Gastrocnemius medialis (tissue), 4 donors: ENCODE data around the gene TACC3. TPM values are rescaled to one million over a fixed set of nuclear protein-coding genes. Genes with fewer than 3 reads are reported as not detected.
A peak's percentile ranks its signal among the peaks of the same experiment; 100 is the strongest.

Experiments
- ATAC-seq, 2 donors: fragments of 150-250 bp; one replicate each; pipeline ENCODE4 v1.9.1; 2016
- DNase-seq, 2 donors: peaks; one replicate each; pipeline ENCODE4 v3.0.0-alpha.2; 2019
- H3K27ac ChIP-seq, 4 donors: fragments of 200-600 bp; sonication (generic); 1 replicate in 1 of 4; 2 replicates in 3 of 4; pipeline ENCODE4 v1.5.1; 2016 to 2018; ENCODE audit warnings: mild to moderate bottlenecking in 2 of 4, moderate library complexity in 1 of 4
- H3K27me3 ChIP-seq, 3 donors: fragments of 200-600 bp; sonication (generic) in 2 of 3; 1 replicate in 1 of 3; 2 replicates in 2 of 3; pipeline versions ENCODE4 v1.5.1 to v1.6.0; 2016 to 2019; ENCODE audit warnings: mild to moderate bottlenecking in 1 of 3, moderate library complexity in 1 of 3
- H3K36me3 ChIP-seq, 2 donors: fragments of 200-600 bp; sonication (generic) in 1 of 2; one replicate each; pipeline ENCODE4 v1.5.1; 2017 to 2018
- H3K4me1 ChIP-seq, 2 donors: fragments of 200-600 bp; sonication (generic) in 1 of 2; one replicate each; pipeline ENCODE4 v1.5.1; 2016 to 2017; ENCODE audit warnings: mild to moderate bottlenecking in 2 of 2
- H3K4me3 ChIP-seq, 4 donors: fragments of 200-600 bp; sonication (generic) in 3 of 4; 1 replicate in 1 of 4; 2 replicates in 3 of 4; pipeline ENCODE4 v1.5.1; 2016 to 2019; ENCODE audit warnings: mild to moderate bottlenecking in 2 of 4
- H3K9me3 ChIP-seq, 3 donors: fragments of 200-600 bp; sonication (generic) in 2 of 3; 1 replicate in 1 of 3; 2 replicates in 2 of 3; pipeline ENCODE4 v1.5.1; 2016 to 2019
- CTCF ChIP-seq, 5 experiments: fragments of 450-650 bp in 3 of 5; fragments of 200-600 bp in 2 of 5; sonication (generic) in 2 of 5; IDR thresholded peaks in 4 of 5; conservative IDR thresholded peaks in 1 of 5; 1 replicate in 4 of 5; 2 replicates in 1 of 5; pipeline ENCODE4 v1.5.1; 2016 to 2019; ENCODE audit warnings: antibody characterized with exemption in 5 of 5, mild to moderate bottlenecking in 3 of 5, moderate library complexity in 3 of 5
- POLR2A ChIP-seq, 2 donors: fragments of 450-650 bp; IDR thresholded peaks; one replicate each; pipeline ENCODE4 v1.6.1; 2017; ENCODE audit warnings: antibody characterized with exemption in 2 of 2, mild to moderate bottlenecking in 2 of 2, moderate library complexity in 2 of 2
- in situ Hi-C, 4 donors: fragments of 200-750 bp; cut with MboI; loops; one replicate each; pipeline versions ENCODE4 v1.15.0 to v1.8.0; 2017; ENCODE audit warnings: low sequenced_read_pairs in 4 of 4
- intact Hi-C: fragments of 100-400 bp; cut with DNase I; formaldehyde crosslinking; loops from one replicate; pipeline ENCODE4 v1.15.1; 2023; ENCODE audit warnings: low total_unique reads
- total RNA-seq, 4 donors: library from RNA; depleted of rRNA; stranded (reverse); fragments of >200 nt; gene quantifications; one replicate each; pipeline versions ENCODE4 v1.1.0 to v1.2.3, GENCODE V29; 2016

TACC3 gene
- total RNA-seq, 4 donors from 2014 or later = 1.5 to 3.2 (median 1.9) TPM

GRCh38 chr4:1675802-1676137, 45.6 kb upstream of the TACC3 start:
- no peak overlapping the region for H3K4me3 ChIP-seq
- H3K27ac ChIP-seq = no peak overlapping the region
- no peaks in the 10 kb centered on the region for H3K36me3 ChIP-seq
- TF ChIP-seq CTCF (IDR thresholded peaks at IDR 0.05 in 4 of 5, conservative IDR thresholded peaks at IDR 0.05 in 1 of 5) (no peak), POLR2A (IDR thresholded peaks at IDR 0.05) (no peak)
- no peaks in the 10 kb centered on the region for H3K4me1 ChIP-seq
- in situ Hi-C loops (no loop called here), intact Hi-C loops (no loop called here)
- ATAC-seq = no peak
- H3K9me3 ChIP-seq = no peaks in the 10 kb centered on the region
- no peak for DNase-seq
- no peaks in the 10 kb centered on the region for H3K27me3 ChIP-seq

- Histone ChIP-seq H3K27ac (no peak overlapping the region), H3K27me3 (no peaks in the 10 kb centered on the region), H3K9me3 (no peaks in the 10 kb centered on the region), H3K4me3 (no peak overlapping the region), H3K4me1 (no peaks in the 10 kb centered on the region), H3K36me3 (no peaks in the 10 kb centered on the region)
- DNase-seq (no peak), ATAC-seq (no peak)
- intact Hi-C loops = no loop called here
- in situ Hi-C loops = no loop called here
- TF ChIP-seq POLR2A (IDR thresholded peaks at IDR 0.05) = no peak
- no peak for TF ChIP-seq CTCF (IDR thresholded peaks at IDR 0.05 in 4 of 5, conservative IDR thresholded peaks at IDR 0.05 in 1 of 5)
Measured at GRCh38 chr4:1676605-1677525, 44.5 kb upstream of the TACC3 start.

GRCh38 chr4:1678244-1678643, 43.1 kb upstream of the TACC3 start:
- H3K4me1 ChIP-seq = peaks cover 0 to 5% of the 10 kb centered on the region in 2 donors
- TF ChIP-seq CTCF (IDR thresholded peaks at IDR 0.05 in 4 of 5, conservative IDR thresholded peaks at IDR 0.05 in 1 of 5) (no peak), POLR2A (IDR thresholded peaks at IDR 0.05) (no peak)
- no peak for DNase-seq
- ATAC-seq = no peak
- no peaks in the 10 kb centered on the region for H3K36me3 ChIP-seq
- H3K27ac ChIP-seq = no peak overlapping the region
- intact Hi-C loops (no loop called here), in situ Hi-C loops (no loop called here)
- no peaks in the 10 kb centered on the region for H3K9me3 ChIP-seq
- H3K4me3 ChIP-seq = no peak overlapping the region
- no peaks in the 10 kb centered on the region for H3K27me3 ChIP-seq

- H3K36me3 ChIP-seq = no peaks in the 10 kb centered on the region
- H3K27ac ChIP-seq = peak overlapping the region in 3 of 4 donors; percentile 68 to 86 (median 83)
Measured at GRCh38 chr4:1682860-1683259, 38.5 kb upstream of the TACC3 start.

More at GRCh38 chr4:1682860-1683259, 38.5 kb upstream of the TACC3 start:
- ATAC-seq = no peak
- Histone ChIP-seq H3K27me3 (no peaks in the 10 kb centered on the region), H3K4me1 (peaks cover 0 to 11% of the 10 kb centered on the region in 2 donors), H3K4me3 (peak overlapping the region in 2 of 4 donors; percentile 64 to 85), H3K9me3 (no peaks in the 10 kb centered on the region)
- in situ Hi-C loops (no loop called here), intact Hi-C loops (loop anchor here (5.0 to 10.0 kb wide), 2 partner anchors 322 to 751 kb away; partner anchors contain the start of genes GAK, NELFA and TMEM175)
- no peak for DNase-seq
- TF ChIP-seq POLR2A (IDR thresholded peaks at IDR 0.05) (no peak), CTCF (IDR thresholded peaks at IDR 0.05 in 4 of 5, conservative IDR thresholded peaks at IDR 0.05 in 1 of 5) (no peak)
